ENCODE measurements around the gene PLP2. TPM values are rescaled to one million over a fixed set of nuclear protein-coding genes. Genes with fewer than 3 reads are reported as not detected.
A peak's percentile ranks its signal among the peaks of the same experiment; 100 is the strongest.

PLP2 gene
- total RNA-seq, 1 donor from 2014 or later = 100 TPM

DNA sequence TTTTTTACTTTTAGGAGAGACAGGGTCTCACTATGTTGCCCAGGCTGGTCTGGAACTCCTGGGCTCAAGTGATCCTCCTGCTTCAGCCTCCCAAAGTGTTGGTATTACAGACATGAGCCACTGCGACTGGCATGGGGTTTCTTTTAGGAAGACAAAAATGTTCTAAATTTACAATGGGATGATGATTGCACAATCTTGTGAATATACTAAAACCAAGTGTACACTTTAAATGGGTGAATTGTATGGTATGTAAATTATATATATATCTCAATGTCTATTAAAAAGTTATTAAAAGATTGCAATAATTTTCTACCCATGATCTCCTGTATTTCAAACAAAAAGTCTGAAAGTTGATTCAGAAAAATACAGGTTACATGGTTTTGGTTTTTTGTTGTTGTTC lies 18.2 kb upstream of the PLP2 start:
- Mint-ChIP-seq H3K27me3 (ENCODE audit: unreplicated experiment) (no peaks in the 10 kb centered on the region), H3K27ac (ENCODE audit: unreplicated experiment) (no peak overlapping the region), H3K4me1 (ENCODE audit: unreplicated experiment) (peaks cover 13% of the 10 kb centered on the region), H3K9me3 (ENCODE audit: unreplicated experiment) (no peaks in the 10 kb centered on the region), H3K36me3 (ENCODE audit: unreplicated experiment) (no peaks in the 10 kb centered on the region), H3K4me3 (ENCODE audit: unreplicated experiment) (no peak overlapping the region)
- DNase-seq (ENCODE audit: extremely low spot score, unreplicated experiment) = no peak
- TF ChIP-seq CTCF (IDR thresholded peaks at IDR 0.05) = no peak

DNA sequence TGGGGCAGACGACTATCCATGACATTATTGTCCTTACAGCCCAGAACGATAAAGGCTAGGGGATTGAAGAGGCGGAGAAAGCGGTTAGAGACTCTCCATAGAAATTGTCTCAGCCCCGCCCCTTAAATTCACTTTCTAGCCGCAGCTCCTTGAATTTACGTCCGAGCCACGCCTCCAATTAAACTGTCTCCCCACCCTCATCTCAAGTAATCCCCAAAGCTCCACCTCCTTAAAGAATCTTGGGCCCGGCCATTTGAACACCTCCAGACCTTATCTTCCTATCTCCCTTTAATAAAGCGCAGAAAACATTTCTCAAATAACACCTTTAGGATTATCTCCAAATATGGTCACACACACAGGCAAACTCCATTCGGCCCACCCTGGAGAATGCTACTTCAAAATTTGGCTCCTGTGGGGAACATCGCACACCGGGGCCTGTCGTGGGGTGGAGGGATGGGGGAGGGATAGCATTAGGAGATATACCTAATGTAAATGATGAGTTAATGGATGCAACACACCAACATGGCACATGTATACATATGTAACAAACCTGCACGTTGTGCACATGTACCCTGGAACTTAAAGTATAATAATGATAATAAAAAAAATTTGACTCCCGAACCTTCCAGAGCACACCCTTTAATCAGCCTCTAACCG lies 16.3 kb upstream of the PLP2 start:
- no peak for DNase-seq (ENCODE audit: extremely low spot score, unreplicated experiment)

DNA sequence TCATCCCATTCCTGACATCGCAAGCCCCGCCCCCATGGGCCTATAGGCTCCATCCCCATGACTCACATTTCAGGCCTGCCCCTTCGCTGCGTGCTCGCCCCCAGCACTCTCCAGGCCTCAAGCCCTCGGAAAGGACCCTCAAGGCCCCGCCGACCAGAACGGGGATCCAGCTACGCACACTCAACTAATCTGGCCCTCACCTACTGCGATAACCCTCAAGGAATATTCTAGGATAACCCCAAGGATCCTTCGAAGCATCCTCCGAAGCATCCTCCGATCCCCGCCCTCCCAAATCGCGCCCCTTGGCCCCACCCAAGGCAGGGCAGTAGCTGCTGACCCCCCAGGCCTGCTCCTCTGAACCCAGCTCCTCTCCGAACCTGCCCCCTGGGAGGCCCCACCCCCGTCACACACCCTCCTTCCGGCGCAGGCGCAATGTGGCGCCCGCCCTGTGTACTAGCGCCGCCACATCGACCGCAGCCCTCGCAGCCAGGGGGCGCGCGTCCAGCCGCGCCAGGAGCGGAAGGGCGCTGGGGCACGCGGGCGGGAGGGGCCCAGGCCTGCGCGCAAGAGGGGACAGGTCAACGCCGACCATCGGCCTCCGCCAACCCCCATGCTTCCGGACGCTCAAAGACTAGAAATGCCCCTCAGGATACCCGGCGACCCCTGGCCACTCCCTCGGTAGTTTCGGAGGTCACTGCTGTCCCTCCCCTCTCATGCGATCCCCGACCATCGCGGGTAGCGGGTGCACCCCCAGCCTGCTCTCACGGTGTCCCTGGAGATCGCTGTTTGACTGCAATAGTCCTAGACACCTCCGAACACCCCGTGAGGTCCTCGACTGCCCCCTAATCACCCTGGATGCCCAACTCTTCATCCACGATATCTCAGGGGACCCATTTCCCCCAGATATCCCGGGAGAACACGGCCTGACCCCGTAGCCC lies 15.5 kb upstream of the PLP2 start:
- no peaks in the 10 kb centered on the region for H3K27me3 Mint-ChIP-seq (ENCODE audit: unreplicated experiment)
- DNase-seq (ENCODE audit: extremely low spot score, unreplicated experiment) = peak; percentile 93
- H3K4me1 Mint-ChIP-seq (ENCODE audit: unreplicated experiment) = peaks cover 17% of the 10 kb centered on the region
- TF ChIP-seq CTCF (IDR thresholded peaks at IDR 0.05) = peak; percentile 78
- peak overlapping the region; percentile 84 for H3K4me3 Mint-ChIP-seq (ENCODE audit: unreplicated experiment)
- no peaks in the 10 kb centered on the region for H3K9me3 Mint-ChIP-seq (ENCODE audit: unreplicated experiment)
- no peaks in the 10 kb centered on the region for H3K36me3 Mint-ChIP-seq (ENCODE audit: unreplicated experiment)
- H3K27ac Mint-ChIP-seq (ENCODE audit: unreplicated experiment) = peak overlapping the region; percentile 99

More for the DNA sequence above, 16.3 kb upstream of the PLP2 start:
- Mint-ChIP-seq H3K9me3 (ENCODE audit: unreplicated experiment) (no peaks in the 10 kb centered on the region), H3K27ac (ENCODE audit: unreplicated experiment) (peak overlapping the region; percentile 99), H3K27me3 (ENCODE audit: unreplicated experiment) (no peaks in the 10 kb centered on the region), H3K36me3 (ENCODE audit: unreplicated experiment) (no peaks in the 10 kb centered on the region), H3K4me3 (ENCODE audit: unreplicated experiment) (peak overlapping the region; percentile 84), H3K4me1 (ENCODE audit: unreplicated experiment) (peaks cover 15% of the 10 kb centered on the region)
- no peak for TF ChIP-seq CTCF (IDR thresholded peaks at IDR 0.05)

- Mint-ChIP-seq H3K27me3 (ENCODE audit: unreplicated experiment) (no peaks in the 10 kb centered on the region), H3K4me3 (ENCODE audit: unreplicated experiment) (no peak overlapping the region), H3K36me3 (ENCODE audit: unreplicated experiment) (no peaks in the 10 kb centered on the region), H3K4me1 (ENCODE audit: unreplicated experiment) (peaks cover 19% of the 10 kb centered on the region), H3K27ac (ENCODE audit: unreplicated experiment) (no peak overlapping the region), H3K9me3 (ENCODE audit: unreplicated experiment) (peaks cover 3% of the 10 kb centered on the region)
- no peak for DNase-seq (ENCODE audit: extremely low spot score, unreplicated experiment)
- TF ChIP-seq CTCF (IDR thresholded peaks at IDR 0.05) = no peak
These were observed 14.5 kb upstream of the PLP2 start for GRCh38 chrX:49157194-49157593.

DNA sequence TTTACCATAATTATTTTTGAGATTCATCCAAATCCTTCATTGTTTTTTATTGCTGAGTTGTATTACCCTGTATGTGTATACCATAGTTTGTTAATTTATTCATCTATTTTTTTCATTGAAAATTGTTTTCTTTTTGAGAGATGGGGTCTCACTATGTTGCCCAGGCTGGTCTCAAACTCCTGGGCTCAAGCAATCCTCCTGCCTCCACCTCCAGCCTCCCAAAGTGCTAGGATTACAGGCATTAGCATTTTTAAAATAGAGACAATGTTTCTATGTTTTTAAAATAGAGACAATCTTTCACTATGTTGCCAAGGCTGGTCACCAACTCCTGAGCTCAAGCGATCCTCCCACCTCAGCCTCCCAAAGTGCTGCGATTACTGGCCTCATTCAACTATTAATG lies 10.8 kb upstream of the PLP2 start:
- no peak for DNase-seq (ENCODE audit: extremely low spot score, unreplicated experiment)
- H3K27me3 Mint-ChIP-seq (ENCODE audit: unreplicated experiment) = no peaks in the 10 kb centered on the region
- H3K4me3 Mint-ChIP-seq (ENCODE audit: unreplicated experiment) = no peak overlapping the region
- peaks cover 18% of the 10 kb centered on the region for H3K4me1 Mint-ChIP-seq (ENCODE audit: unreplicated experiment)
- no peak overlapping the region for H3K27ac Mint-ChIP-seq (ENCODE audit: unreplicated experiment)
- TF ChIP-seq CTCF (IDR thresholded peaks at IDR 0.05) = no peak
- peaks cover 3% of the 10 kb centered on the region for H3K9me3 Mint-ChIP-seq (ENCODE audit: unreplicated experiment)
- no peaks in the 10 kb centered on the region for H3K36me3 Mint-ChIP-seq (ENCODE audit: unreplicated experiment)
